ENCODE results near the gene PLPPR2.

Gene PLPPR2

DNA sequence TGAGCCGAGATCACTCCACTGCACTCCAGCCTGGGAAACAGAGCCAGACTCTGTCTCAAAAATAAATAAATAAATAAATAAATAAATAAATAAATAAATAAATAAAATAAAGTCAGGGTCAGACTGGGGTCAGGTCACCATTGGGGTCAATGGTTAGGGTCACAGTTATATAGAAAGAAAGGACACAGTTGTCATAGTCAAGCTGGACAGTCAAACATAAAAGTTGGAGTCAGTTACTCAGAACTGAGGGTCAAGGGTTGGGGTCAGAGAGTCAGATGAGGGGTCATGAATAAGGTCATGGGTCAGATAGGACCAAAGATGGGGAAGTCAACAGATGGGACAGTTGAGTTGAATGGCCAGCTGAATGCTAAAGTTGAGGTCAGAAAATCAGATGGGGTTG lies 45.6 kb downstream of the PLPPR2 start:
- no peak for DNase-seq (ENCODE audit: low read depth in 1 of 2, low spot score in 1 of 2)
- no peaks in the 10 kb centered on the region for H3K27me3 ChIP-seq (ENCODE audit: insufficient read depth, poor library complexity, severe bottlenecking)

DNA sequence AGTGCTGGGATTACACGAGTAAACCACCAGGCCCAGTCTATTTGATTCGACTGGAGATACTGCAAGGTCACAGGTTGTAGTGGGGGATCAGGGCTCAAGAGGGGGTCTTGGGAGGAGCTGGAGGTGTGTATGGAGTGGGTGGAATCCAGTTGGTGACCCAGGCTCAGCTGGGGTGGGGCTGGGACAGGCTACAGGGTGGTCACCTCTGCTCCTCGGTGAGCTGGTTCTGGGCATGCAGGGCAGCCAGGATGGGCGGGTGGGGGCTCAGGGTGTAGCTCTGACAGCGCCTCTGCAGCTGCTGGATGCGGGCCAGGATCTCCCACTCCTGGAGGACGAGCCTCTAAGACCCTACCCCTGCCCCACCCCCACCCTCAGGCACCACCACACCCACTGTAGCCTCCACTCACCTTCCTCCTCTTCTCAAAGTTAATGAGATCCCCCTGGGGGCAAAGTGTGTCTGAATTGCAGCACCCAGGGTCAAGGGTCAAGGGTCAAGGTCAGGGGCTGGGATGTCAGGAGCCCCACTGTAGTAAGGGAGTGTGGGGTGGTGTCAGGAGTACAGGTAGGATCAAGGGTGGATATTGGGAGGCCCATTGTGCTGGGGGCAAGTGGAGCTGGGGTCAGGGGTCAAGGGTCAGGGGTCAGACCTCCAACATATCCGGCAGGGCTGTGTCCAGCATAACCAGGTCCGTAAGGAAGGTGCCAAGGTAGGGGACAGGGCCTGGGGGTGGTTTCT lies 46.7 kb downstream of the PLPPR2 start:
- Histone ChIP-seq H3K4me3 (replicated peaks; ENCODE audit: insufficient read depth, low read length) (no peak overlapping the region), H3K27me3 (ENCODE audit: insufficient read depth, poor library complexity, severe bottlenecking) (no peaks in the 10 kb centered on the region), H3K27ac (replicated peaks) (no peak overlapping the region)
- TF ChIP-seq GABPA (IDR thresholded peaks at IDR 0.05; ENCODE audit: low read depth) (no peak), POLR2AphosphoS5 (IDR thresholded peaks at IDR 0.05; ENCODE audit: low read depth) (no peak), SPI1 (IDR thresholded peaks at IDR 0.05; ENCODE audit: borderline replicate concordance, low read depth) (no peak)
- TF ChIP-seq, protein P1, sequence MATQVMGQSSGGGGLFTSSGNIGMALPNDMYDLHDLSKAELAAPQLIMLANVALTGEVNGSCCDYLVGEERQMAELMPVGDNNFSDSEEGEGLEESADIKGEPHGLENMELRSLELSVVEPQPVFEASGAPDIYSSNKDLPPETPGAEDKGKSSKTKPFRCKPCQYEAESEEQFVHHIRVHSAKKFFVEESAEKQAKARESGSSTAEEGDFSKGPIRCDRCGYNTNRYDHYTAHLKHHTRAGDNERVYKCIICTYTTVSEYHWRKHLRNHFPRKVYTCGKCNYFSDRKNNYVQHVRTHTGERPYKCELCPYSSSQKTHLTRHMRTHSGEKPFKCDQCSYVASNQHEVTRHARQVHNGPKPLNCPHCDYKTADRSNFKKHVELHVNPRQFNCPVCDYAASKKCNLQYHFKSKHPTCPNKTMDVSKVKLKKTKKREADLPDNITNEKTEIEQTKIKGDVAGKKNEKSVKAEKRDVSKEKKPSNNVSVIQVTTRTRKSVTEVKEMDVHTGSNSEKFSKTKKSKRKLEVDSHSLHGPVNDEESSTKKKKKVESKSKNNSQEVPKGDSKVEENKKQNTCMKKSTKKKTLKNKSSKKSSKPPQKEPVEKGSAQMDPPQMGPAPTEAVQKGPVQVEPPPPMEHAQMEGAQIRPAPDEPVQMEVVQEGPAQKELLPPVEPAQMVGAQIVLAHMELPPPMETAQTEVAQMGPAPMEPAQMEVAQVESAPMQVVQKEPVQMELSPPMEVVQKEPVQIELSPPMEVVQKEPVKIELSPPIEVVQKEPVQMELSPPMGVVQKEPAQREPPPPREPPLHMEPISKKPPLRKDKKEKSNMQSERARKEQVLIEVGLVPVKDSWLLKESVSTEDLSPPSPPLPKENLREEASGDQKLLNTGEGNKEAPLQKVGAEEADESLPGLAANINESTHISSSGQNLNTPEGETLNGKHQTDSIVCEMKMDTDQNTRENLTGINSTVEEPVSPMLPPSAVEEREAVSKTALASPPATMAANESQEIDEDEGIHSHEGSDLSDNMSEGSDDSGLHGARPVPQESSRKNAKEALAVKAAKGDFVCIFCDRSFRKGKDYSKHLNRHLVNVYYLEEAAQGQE (IDR thresholded peaks at IDR 0.05; ENCODE audit: insufficient replicate concordance, low read depth) = no peak
- TF ChIP-seq, protein P2, sequence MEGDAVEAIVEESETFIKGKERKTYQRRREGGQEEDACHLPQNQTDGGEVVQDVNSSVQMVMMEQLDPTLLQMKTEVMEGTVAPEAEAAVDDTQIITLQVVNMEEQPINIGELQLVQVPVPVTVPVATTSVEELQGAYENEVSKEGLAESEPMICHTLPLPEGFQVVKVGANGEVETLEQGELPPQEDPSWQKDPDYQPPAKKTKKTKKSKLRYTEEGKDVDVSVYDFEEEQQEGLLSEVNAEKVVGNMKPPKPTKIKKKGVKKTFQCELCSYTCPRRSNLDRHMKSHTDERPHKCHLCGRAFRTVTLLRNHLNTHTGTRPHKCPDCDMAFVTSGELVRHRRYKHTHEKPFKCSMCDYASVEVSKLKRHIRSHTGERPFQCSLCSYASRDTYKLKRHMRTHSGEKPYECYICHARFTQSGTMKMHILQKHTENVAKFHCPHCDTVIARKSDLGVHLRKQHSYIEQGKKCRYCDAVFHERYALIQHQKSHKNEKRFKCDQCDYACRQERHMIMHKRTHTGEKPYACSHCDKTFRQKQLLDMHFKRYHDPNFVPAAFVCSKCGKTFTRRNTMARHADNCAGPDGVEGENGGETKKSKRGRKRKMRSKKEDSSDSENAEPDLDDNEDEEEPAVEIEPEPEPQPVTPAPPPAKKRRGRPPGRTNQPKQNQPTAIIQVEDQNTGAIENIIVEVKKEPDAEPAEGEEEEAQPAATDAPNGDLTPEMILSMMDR (IDR thresholded peaks at IDR 0.05; ENCODE audit: insufficient read depth, low read length) = no peak
- DNase-seq (ENCODE audit: low read depth in 1 of 2, low spot score in 1 of 2) = no peak

More for the DNA sequence above, 45.6 kb downstream of the PLPPR2 start:
- Histone ChIP-seq H3K27ac (replicated peaks) (no peak overlapping the region), H3K4me3 (replicated peaks; ENCODE audit: insufficient read depth, low read length) (no peak overlapping the region)
- TF ChIP-seq GABPA (IDR thresholded peaks at IDR 0.05; ENCODE audit: low read depth) = no peak
- no peak for TF ChIP-seq SPI1 (IDR thresholded peaks at IDR 0.05; ENCODE audit: borderline replicate concordance, low read depth)
- no peak for TF ChIP-seq POLR2AphosphoS5 (IDR thresholded peaks at IDR 0.05; ENCODE audit: low read depth)
- TF ChIP-seq, protein P1 (IDR thresholded peaks at IDR 0.05; ENCODE audit: insufficient replicate concordance, low read depth) = no peak
- TF ChIP-seq, protein P2 (IDR thresholded peaks at IDR 0.05; ENCODE audit: insufficient read depth, low read length) = no peak

DNA sequence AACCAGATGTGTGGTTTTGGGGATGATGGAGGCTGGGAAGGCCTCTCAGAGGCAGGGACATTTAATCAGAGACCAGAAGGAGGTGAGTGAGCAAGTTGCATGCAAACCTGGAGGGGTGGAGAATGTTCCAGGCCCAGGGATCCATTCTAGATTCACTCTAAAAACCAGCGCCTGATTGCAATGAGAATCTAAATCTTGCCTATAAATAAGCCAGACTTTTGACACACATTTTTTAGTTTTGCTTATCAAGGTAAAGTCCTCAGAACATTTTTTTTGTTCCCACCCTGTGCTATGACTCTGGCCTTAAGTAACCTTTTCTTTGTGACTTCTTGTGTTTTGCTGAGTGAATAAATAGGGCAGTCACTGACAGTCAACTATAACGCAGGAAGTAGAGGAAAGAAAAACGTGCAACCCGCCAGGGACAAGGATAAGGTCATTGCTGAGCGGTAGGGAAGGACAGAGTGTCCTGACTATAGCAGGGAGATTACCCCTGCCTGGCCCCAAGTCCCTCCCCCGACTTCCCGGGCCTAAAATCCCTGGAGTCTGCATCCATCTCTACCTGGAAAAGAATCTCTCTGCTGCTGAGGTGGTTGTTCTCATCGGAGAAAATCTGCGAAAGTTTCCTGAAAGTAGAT lies 49.5 kb downstream of the PLPPR2 start:
- DNase-seq (ENCODE audit: low read depth in 1 of 2, low spot score in 1 of 2) = no peak
- TF ChIP-seq POLR2AphosphoS5 (IDR thresholded peaks at IDR 0.05; ENCODE audit: low read depth) (no peak), GABPA (IDR thresholded peaks at IDR 0.05; ENCODE audit: low read depth) (no peak), SPI1 (IDR thresholded peaks at IDR 0.05; ENCODE audit: borderline replicate concordance, low read depth) (no peak)
- TF ChIP-seq, protein P2 (IDR thresholded peaks at IDR 0.05; ENCODE audit: insufficient read depth, low read length) = no peak
- TF ChIP-seq, protein P1 (IDR thresholded peaks at IDR 0.05; ENCODE audit: insufficient replicate concordance, low read depth) = no peak
- H3K27ac ChIP-seq (replicated peaks) = no peak overlapping the region
- H3K4me3 ChIP-seq (replicated peaks; ENCODE audit: insufficient read depth, low read length) = no peak overlapping the region
- no peaks in the 10 kb centered on the region for H3K27me3 ChIP-seq (ENCODE audit: insufficient read depth, poor library complexity, severe bottlenecking)
